Tibial artery (tissue), 4 donors: ENCODE measurements around the gene HDAC1.

Experiments
- DNase-seq, 2 donors: peaks; one replicate each; pipeline ENCODE4 v3.0.0-alpha.2; 2019
- H3K27ac ChIP-seq, 2 donors: fragments of 200-600 bp; sonication (generic) in 1 of 2; 1 replicate in 1 of 2; 2 replicates in 1 of 2; pipeline ENCODE4 v1.5.1; 2018 to 2019; ENCODE audit warnings: mild to moderate bottlenecking in 1 of 2
- H3K27me3 ChIP-seq, 2 donors: fragments of 200-600 bp; sonication (generic) in 1 of 2; one replicate each; pipeline versions ENCODE4 v1.5.1 to v1.6.0; 2016 to 2019
- H3K36me3 ChIP-seq, 3 donors: fragments of 200-600 bp; sonication (generic) in 2 of 3; one replicate each; pipeline ENCODE4 v1.5.1; 2016 to 2019; ENCODE audit warnings: mild to moderate bottlenecking in 2 of 3
- H3K4me1 ChIP-seq, 4 donors: fragments of 200-600 bp; sonication (generic) in 2 of 4; 1 replicate in 3 of 4; 2 replicates in 1 of 4; pipeline ENCODE4 v1.5.1; 2016 to 2019
- H3K4me3 ChIP-seq, 2 donors: fragments of 200-600 bp; sonication (generic) in 1 of 2; 1 replicate in 1 of 2; 2 replicates in 1 of 2; pipeline ENCODE4 v1.5.1; 2018 to 2019; ENCODE audit warnings: mild to moderate bottlenecking in 2 of 2
- H3K9me3 ChIP-seq, 3 donors: fragments of 200-600 bp; sonication (generic) in 1 of 3; one replicate each; pipeline ENCODE4 v1.5.1; 2016 to 2019
- intact Hi-C: fragments of 100-400 bp; cut with DNase I; formaldehyde crosslinking; loops from one replicate; pipeline ENCODE4 v1.15.0; 2023; ENCODE audit warnings: low total_unique reads
- TF ChIP-seq, protein P1 (sequence below), 2 experiments: fragments of 200-600 bp in 1 of 2; fragments of 450-650 bp in 1 of 2; IDR thresholded peaks; one replicate each; pipeline ENCODE4 v1.5.1; 2017 to 2019; ENCODE audit warnings: antibody characterized with exemption in 2 of 2, mild to moderate bottlenecking in 1 of 2, moderate library complexity in 1 of 2

HDAC1 gene

GRCh38 chr1:32307324-32307723, 15.4 kb downstream of the HDAC1 start:
- H3K4me1 ChIP-seq = peaks cover 0 to 4% (median 0%) of the 10 kb centered on the region in 4 donors
- H3K9me3 ChIP-seq = no peaks in the 10 kb centered on the region
- no peaks in the 10 kb centered on the region for H3K27me3 ChIP-seq
- TF ChIP-seq, protein P1, sequence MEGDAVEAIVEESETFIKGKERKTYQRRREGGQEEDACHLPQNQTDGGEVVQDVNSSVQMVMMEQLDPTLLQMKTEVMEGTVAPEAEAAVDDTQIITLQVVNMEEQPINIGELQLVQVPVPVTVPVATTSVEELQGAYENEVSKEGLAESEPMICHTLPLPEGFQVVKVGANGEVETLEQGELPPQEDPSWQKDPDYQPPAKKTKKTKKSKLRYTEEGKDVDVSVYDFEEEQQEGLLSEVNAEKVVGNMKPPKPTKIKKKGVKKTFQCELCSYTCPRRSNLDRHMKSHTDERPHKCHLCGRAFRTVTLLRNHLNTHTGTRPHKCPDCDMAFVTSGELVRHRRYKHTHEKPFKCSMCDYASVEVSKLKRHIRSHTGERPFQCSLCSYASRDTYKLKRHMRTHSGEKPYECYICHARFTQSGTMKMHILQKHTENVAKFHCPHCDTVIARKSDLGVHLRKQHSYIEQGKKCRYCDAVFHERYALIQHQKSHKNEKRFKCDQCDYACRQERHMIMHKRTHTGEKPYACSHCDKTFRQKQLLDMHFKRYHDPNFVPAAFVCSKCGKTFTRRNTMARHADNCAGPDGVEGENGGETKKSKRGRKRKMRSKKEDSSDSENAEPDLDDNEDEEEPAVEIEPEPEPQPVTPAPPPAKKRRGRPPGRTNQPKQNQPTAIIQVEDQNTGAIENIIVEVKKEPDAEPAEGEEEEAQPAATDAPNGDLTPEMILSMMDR (IDR thresholded peaks at IDR 0.05) = no peak
- intact Hi-C loops = no loop called here
- no peak for DNase-seq
- peaks cover 35 to 44% (median 39%) of the 10 kb centered on the region in 3 donors for H3K36me3 ChIP-seq
- H3K4me3 ChIP-seq = no peak overlapping the region
- H3K27ac ChIP-seq = no peak overlapping the region

DNA sequence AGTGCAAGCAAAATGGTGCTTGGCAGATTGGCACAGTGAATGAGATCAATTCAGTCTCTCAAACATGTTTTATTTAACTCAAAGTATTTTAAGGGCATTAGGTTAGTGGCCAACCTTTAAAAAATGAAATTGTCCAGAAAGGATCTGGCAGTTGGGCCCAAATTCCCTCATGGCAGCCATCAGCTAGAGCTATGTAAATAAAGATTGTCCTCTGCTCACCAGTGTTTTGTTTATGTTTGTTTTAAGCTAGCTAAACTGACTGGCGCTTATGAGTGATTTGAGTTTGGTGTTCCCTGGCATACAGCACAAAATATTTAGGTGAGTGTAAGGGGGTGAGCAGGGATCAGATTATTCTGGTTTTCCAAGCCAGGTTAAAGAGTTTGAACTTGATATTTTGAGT, 18.1 kb downstream of the HDAC1 start:
- Histone ChIP-seq H3K4me1 (peaks cover 0 to 4% (median 0%) of the 10 kb centered on the region in 4 donors), H3K27me3 (no peaks in the 10 kb centered on the region), H3K9me3 (no peaks in the 10 kb centered on the region), H3K36me3 (peaks cover 10 to 25% (median 13%) of the 10 kb centered on the region in 3 donors), H3K4me3 (no peak overlapping the region), H3K27ac (no peak overlapping the region)
- DNase-seq = no peak
- intact Hi-C loops = no loop called here
- TF ChIP-seq, protein P1 (IDR thresholded peaks at IDR 0.05) = no peak

GRCh38 chr1:32311709-32312393, 20.0 kb downstream of the HDAC1 start:
- Histone ChIP-seq H3K9me3 (no peaks in the 10 kb centered on the region), H3K27ac (no peak overlapping the region), H3K27me3 (no peaks in the 10 kb centered on the region), H3K36me3 (peaks cover 3 to 14% (median 4%) of the 10 kb centered on the region in 3 donors), H3K4me1 (peaks cover 0 to 4% (median 0%) of the 10 kb centered on the region in 4 donors), H3K4me3 (no peak overlapping the region)
- intact Hi-C loops = no loop called here
- TF ChIP-seq, protein P1 (IDR thresholded peaks at IDR 0.05) = no peak
- no peak for DNase-seq

GRCh38 chr1:32316903-32317277, 25.0 kb downstream of the HDAC1 start:
- Histone ChIP-seq H3K4me3 (no peak overlapping the region), H3K27ac (no peak overlapping the region), H3K9me3 (no peaks in the 10 kb centered on the region), H3K36me3 (peaks cover 16 to 53% (median 23%) of the 10 kb centered on the region in 3 donors), H3K4me1 (no peaks in the 10 kb centered on the region), H3K27me3 (no peaks in the 10 kb centered on the region)
- no peak for DNase-seq
- intact Hi-C loops = no loop called here
- TF ChIP-seq, protein P1 (IDR thresholded peaks at IDR 0.05) = no peak

- Histone ChIP-seq H3K27me3 (no peaks in the 10 kb centered on the region), H3K4me3 (no peak overlapping the region), H3K36me3 (peaks cover 16 to 64% (median 23%) of the 10 kb centered on the region in 3 donors), H3K4me1 (no peaks in the 10 kb centered on the region), H3K9me3 (no peaks in the 10 kb centered on the region), H3K27ac (no peak overlapping the region)
- intact Hi-C loops = no loop called here
- no peak for DNase-seq
- TF ChIP-seq, protein P1 (IDR thresholded peaks at IDR 0.05) = no peak
These were observed 26.4 kb downstream of the HDAC1 start for GRCh38 chr1:32318127-32318869.
